Left lung (tissue), 10 donors: ENCODE measurements around the gene FAT1. TPM values are rescaled to one million over a fixed set of nuclear protein-coding genes. Genes with fewer than 3 reads are reported as not detected.
"Not testable (repeated sequence)": the region's sequence is repeated elsewhere in the genome, so short reads cannot be mapped to it uniquely, and the experiment has no call there.

Experiments used
- ATAC-seq: fragments of 200-7000 bp; cut with Tn5 transposase; one replicate; pipeline ENCODE4 v1.9.1; 2020; ENCODE audit warnings: moderate library complexity
- DNase-seq, 4 donors: peaks; one replicate each; pipeline ENCODE4 v3.0.0-alpha.2; 2013 to 2020
- H3K27ac ChIP-seq, 2 donors: fragments of 200-600 bp; sonication (generic) in 1 of 2; one replicate each; pipeline versions ENCODE4 v1.5.0 to v1.8.0; 2020 to 2021
- H3K27me3 ChIP-seq, 2 donors: fragments of 200-600 bp; sonication (generic) in 1 of 2; one replicate each; pipeline versions ENCODE4 v1.5.0 to v1.8.0; 2020 to 2021
- H3K36me3 ChIP-seq, 2 donors: fragments of 200-600 bp; sonication (generic) in 1 of 2; one replicate each; pipeline versions ENCODE4 v1.5.0 to v1.8.0; 2020 to 2021
- H3K4me1 ChIP-seq, 2 donors: fragments of 200-600 bp; one replicate each; pipeline ENCODE4 v1.8.0; 2021
- H3K4me3 ChIP-seq, 2 donors: fragments of 200-600 bp; sonication (generic) in 1 of 2; one replicate each; pipeline versions ENCODE4 v1.5.0 to v1.8.0; 2020 to 2021; ENCODE audit warnings: mild to moderate bottlenecking in 1 of 2
- H3K9me3 ChIP-seq, 2 donors: fragments of 200-600 bp; sonication (generic) in 1 of 2; one replicate each; pipeline versions ENCODE4 v1.5.0 to v1.8.0; 2020 to 2021
- intact Hi-C, 2 donors: fragments of 100-400 bp; cut with DNase I; formaldehyde crosslinking; loops; one replicate each; pipeline versions ENCODE4 v1.11.2 to v1.14.2; 2022
- polyA plus RNA-seq, 6 donors: library from polyadenylated mRNA; unstranded; fragments of 120-200 nt; gene quantifications; one replicate each; pipeline ENCODE4 v1.2.1, GENCODE V29; 2013; ENCODE audit not compliant: insufficient read length in 6 of 6
- total RNA-seq, 2 donors: library from RNA; stranded (reverse); fragmentation: NEBNext Ultra II Directional; extraction: Animal tissue kit (Norgen Biotek cat#: 25700); gene quantifications; one replicate each; pipeline ENCODE4 v1.2.1, GENCODE V29; 2021
- TF ChIP-seq, protein P1 (sequence below), 2 donors: fragments of 200-600 bp; sonication (generic) in 1 of 2; IDR thresholded peaks; one replicate each; pipeline versions ENCODE4 v1.5.0 to v1.8.0; 2021; ENCODE audit warnings: antibody characterized with exemption in 2 of 2
- donor health status: DM: no; HTN: yes; CAD: no.
- donor health status: DM: no; HTN: no; CAD: no.

Gene FAT1
- total and polyA plus RNA-seq, 8 donors: 70.3 to 278 (median 232) TPM

DNA sequence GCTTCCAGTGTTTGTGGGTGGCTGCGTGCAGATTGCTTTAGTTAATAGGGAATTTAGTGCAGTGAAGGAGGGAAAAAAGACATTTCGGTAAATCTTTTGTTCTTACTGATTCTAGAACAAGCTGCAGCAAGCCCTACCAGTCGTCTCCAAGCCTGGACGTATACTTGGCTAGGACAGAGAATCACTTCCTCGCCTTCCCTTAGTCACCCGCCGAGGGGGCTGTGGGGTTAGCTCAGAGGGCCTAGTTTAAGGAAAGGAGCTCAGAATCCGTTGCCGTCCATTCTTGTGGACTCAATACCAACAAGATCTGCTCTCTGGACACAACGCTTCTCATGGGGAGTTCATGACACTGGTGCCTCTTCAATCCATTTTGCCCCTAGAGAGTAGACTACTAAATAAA, 36.3 kb upstream of the FAT1 start:
- H3K36me3 ChIP-seq: no peaks in the 10 kb centered on the region
- intact Hi-C loops: no loop called here
- ATAC-seq (no peak), DNase-seq (no peak)
- H3K4me3 ChIP-seq: no peak overlapping the region
- H3K27ac ChIP-seq: no peak overlapping the region
- no peaks in the 10 kb centered on the region for H3K4me1 ChIP-seq
- H3K27me3 ChIP-seq: no peaks in the 10 kb centered on the region
- no peaks in the 10 kb centered on the region for H3K9me3 ChIP-seq
- TF ChIP-seq, protein P1, sequence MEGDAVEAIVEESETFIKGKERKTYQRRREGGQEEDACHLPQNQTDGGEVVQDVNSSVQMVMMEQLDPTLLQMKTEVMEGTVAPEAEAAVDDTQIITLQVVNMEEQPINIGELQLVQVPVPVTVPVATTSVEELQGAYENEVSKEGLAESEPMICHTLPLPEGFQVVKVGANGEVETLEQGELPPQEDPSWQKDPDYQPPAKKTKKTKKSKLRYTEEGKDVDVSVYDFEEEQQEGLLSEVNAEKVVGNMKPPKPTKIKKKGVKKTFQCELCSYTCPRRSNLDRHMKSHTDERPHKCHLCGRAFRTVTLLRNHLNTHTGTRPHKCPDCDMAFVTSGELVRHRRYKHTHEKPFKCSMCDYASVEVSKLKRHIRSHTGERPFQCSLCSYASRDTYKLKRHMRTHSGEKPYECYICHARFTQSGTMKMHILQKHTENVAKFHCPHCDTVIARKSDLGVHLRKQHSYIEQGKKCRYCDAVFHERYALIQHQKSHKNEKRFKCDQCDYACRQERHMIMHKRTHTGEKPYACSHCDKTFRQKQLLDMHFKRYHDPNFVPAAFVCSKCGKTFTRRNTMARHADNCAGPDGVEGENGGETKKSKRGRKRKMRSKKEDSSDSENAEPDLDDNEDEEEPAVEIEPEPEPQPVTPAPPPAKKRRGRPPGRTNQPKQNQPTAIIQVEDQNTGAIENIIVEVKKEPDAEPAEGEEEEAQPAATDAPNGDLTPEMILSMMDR (IDR thresholded peaks at IDR 0.05): no peak

- H3K9me3 ChIP-seq: no peaks in the 10 kb centered on the region
- TF ChIP-seq, protein P1 (IDR thresholded peaks at IDR 0.05): no peak
- no peaks in the 10 kb centered on the region for H3K36me3 ChIP-seq
- ATAC-seq (no peak), DNase-seq (no peak)
- no peak overlapping the region for H3K4me3 ChIP-seq
- H3K27ac ChIP-seq: no peak overlapping the region
- intact Hi-C loops: no loop called here
- no peaks in the 10 kb centered on the region for H3K4me1 ChIP-seq
- H3K27me3 ChIP-seq: no peaks in the 10 kb centered on the region
Observed at GRCh38 chr4:186758929-186759682, 35.5 kb upstream of the FAT1 start.

DNA sequence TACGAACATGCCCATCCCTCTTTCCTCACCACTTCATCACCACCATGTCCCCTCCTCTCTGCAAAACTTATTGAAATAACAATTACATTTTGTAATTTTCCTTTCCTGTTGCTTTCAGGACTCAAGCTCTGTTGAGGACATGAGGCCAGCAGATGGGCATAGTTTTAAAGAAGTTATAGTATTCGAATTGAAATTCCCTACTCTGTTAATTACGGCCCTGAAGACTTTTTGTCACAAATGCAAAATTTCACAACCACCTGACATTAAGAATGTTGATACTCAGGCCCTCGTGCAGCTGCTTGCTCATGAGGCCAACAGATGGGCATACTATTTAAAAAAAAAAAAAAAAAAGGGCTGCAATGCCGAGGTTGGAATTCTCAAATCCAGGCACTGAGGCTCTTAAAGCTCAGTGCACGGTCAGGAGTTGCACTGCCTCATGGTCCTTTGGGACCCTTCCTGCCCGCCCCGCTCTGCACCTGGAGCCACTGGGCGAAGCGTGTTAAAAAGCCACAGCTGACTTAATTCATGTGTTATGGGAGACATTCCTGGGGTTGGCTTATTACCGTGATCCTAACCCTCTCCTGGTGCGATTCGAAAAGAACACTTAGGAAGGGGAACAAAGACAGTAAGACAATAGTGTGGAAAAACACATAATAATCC, 34.2 kb upstream of the FAT1 start:
- H3K27ac ChIP-seq: no peak overlapping the region
- no peaks in the 10 kb centered on the region for H3K27me3 ChIP-seq
- no peaks in the 10 kb centered on the region for H3K9me3 ChIP-seq
- intact Hi-C loops: no loop called here
- ATAC-seq (no peak), DNase-seq (no peak)
- H3K36me3 ChIP-seq: no peaks in the 10 kb centered on the region
- H3K4me1 ChIP-seq: no peaks in the 10 kb centered on the region
- H3K4me3 ChIP-seq: no peak overlapping the region
- TF ChIP-seq, protein P1 (IDR thresholded peaks at IDR 0.05): no peak

DNA sequence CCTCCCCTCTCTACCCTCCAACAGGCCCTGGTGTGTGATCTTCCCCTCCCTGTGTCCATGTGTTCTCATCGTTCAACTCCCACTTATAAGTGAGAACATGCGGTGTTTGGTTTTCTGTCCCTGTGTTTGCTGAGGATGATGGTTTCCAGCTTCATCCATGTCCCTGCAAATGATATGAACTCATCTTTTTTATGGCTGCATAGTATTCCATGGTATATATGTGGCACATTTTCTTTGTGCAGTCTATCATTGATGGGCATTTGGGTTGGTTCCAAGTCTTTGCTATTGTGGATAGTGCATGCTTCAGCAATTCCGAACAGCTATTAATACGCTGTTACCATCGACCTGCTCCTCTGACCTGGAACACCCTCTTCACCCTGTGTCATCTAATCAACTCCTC, 32.9 kb upstream of the FAT1 start:
- H3K27ac ChIP-seq, H3K4me3 ChIP-seq, H3K9me3 ChIP-seq, H3K4me1 ChIP-seq, H3K36me3 ChIP-seq, ATAC-seq, intact Hi-C loops, DNase-seq, H3K27me3 ChIP-seq: not testable (repeated sequence)

DNA sequence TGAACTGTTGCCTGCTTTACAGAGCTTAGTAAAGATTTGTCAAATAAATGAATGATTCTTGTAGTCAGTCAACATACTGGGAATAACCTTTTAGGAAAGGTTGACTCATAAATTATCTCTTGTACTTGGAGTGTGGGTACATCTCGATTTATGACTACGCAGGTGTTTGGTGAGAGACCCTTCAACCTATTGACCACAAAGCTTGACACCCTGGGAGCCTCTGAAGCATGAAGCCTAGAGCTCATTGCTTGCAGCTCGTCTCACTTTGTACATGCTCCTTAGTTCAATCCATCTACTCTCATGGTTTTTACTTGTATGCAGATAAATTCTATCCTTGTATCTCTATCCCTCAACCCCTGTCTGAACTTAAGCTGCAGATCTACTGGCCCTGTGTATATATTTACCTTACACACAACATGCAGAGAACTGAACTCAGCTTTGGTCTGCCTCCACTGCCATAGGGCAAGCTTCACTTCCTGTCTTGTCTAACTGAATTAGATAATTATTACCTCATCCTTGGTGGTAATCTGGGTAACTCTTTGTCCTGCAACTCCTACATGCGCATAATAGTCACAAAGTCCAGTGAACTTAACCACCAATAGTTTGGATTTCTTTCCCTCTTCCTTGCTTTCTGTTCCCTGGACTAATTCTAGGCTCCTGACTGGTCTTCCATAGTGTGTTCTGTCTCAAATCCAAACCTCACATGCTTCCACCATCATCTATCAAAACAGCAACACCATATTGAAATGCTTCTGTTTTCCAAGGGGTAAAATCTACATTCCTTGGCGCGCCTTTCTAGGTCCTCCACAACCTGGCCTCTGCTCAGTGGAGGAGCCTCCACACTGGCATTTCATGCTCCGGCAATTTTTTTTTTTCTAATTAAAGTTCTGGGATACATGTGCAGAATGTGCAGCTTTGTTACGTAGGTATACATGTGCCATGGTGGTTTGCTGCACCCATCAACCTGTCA, 32.2 kb upstream of the FAT1 start:
- DNase-seq (no peak), ATAC-seq (no peak)
- intact Hi-C loops: no loop called here
- Histone ChIP-seq H3K4me1 (no peaks in the 10 kb centered on the region), H3K36me3 (no peaks in the 10 kb centered on the region), H3K9me3 (no peaks in the 10 kb centered on the region), H3K27ac (no peak overlapping the region), H3K27me3 (no peaks in the 10 kb centered on the region), H3K4me3 (no peak overlapping the region)
- TF ChIP-seq, protein P1 (IDR thresholded peaks at IDR 0.05): no peak
